ENCODE data around the gene SPATS2L. TPM values are rescaled to one million over a fixed set of nuclear protein-coding genes. Genes with fewer than 3 reads are reported as not detected.

The SPATS2L gene
- polyA plus RNA-seq, 1 of the 3 experiments (the other 2 are of a cell fraction) = 86.8 TPM

DNA sequence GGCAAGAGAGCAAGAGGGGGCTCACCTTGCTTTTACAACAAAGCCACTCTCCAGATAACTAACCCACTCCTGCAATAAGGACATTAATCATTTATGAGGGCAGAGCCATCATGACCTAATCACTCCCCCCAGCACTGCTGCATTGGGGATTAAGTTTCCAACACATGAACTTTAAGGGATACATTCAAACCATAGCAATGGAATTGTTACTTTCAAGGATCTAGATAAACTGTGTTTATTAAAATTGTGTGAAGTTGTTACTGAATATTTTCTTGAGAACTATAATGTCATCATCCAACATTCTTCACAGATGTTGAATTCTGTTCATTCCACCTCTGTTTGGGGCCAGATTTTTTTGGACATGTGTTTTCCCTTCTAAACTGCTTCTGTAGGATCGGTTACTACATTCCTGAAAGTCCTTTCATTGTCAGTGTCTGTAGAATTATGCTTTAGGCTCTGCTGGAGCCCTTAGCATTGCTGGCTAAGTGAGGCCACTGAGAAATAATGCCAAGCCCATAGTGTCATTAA is 50.4 kb downstream of the SPATS2L start:
- Histone ChIP-seq H3K27ac (ENCODE audit: low read depth in 2 of 2, low read length in 1 of 2) (peak overlapping the region in 1 of 2 experiments; percentile 36; a peak in 3 of 4 replicates), H3K9ac (no peak overlapping the region), H3K4me3 (ENCODE audit: low read depth in 2 of 2, low read length in 1 of 2) (no peak overlapping the region), H3K9me2 (no peaks in the 10 kb centered on the region), H3K9me3 (no peaks in the 10 kb centered on the region), H3K36me3 (replicated peaks in 1 of 2; ENCODE audit: control insufficient read depth in 1 of 2, insufficient read depth in 2 of 2, low read length in 1 of 2) (no peaks in the 10 kb centered on the region), H3K79me2 (ENCODE audit: insufficient read depth) (peaks cover 84% of the 10 kb centered on the region), H3K4me1 (ENCODE audit: control insufficient read depth in 1 of 2, insufficient read depth in 2 of 2, low read depth in 1 of 2, low read length in 1 of 2) (peaks cover 5 to 18% of the 10 kb centered on the region in 2 experiments; a peak in 3 of 4 replicates), H2AFZ (ENCODE audit: low read depth) (no peak overlapping the region), H3K4me2 (0 out of 2 replicates have a peak overlapping the region, but pooled peaks have one; percentile 10), H3F3A (replicated peaks; ENCODE audit: insufficient read depth) (peaks cover 4% of the 10 kb centered on the region), H3K27me3 (ENCODE audit: insufficient read depth) (no peaks in the 10 kb centered on the region), H4K20me1 (ENCODE audit: insufficient read depth) (peaks cover 19% of the 10 kb centered on the region)
- TF ChIP-seq GATA2 (CRISPR knock-in tag; IDR thresholded peaks at IDR 0.05) (no peak), MEF2A (IDR thresholded peaks at IDR 0.05; ENCODE audit: borderline replicate concordance, low read depth) (no peak), YY1 (IDR thresholded peaks at IDR 0.05; ENCODE audit: low read depth) (no peak), TEAD4 (IDR thresholded peaks at IDR 0.05; ENCODE audit: borderline replicate concordance, insufficient read depth) (no peak), POLR2AphosphoS5 (IDR thresholded peaks at IDR 0.05; ENCODE audit: low read depth, low read length) (no peak), ELF1 (IDR thresholded peaks at IDR 0.05) (no peak), RFX5 (IDR thresholded peaks at IDR 0.05; ENCODE audit: low read length) (no peak)
- TF ChIP-seq, protein P1, sequence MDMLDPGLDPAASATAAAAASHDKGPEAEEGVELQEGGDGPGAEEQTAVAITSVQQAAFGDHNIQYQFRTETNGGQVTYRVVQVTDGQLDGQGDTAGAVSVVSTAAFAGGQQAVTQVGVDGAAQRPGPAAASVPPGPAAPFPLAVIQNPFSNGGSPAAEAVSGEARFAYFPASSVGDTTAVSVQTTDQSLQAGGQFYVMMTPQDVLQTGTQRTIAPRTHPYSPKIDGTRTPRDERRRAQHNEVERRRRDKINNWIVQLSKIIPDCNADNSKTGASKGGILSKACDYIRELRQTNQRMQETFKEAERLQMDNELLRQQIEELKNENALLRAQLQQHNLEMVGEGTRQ (IDR thresholded peaks at IDR 0.05; ENCODE audit: borderline replicate concordance, low read depth, low read length) = no peak
- TF ChIP-seq, protein P2, sequence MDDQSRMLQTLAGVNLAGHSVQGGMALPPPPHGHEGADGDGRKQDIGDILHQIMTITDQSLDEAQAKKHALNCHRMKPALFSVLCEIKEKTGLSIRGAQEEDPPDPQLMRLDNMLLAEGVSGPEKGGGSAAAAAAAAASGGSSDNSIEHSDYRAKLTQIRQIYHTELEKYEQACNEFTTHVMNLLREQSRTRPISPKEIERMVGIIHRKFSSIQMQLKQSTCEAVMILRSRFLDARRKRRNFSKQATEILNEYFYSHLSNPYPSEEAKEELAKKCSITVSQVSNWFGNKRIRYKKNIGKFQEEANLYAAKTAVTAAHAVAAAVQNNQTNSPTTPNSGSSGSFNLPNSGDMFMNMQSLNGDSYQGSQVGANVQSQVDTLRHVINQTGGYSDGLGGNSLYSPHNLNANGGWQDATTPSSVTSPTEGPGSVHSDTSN (IDR thresholded peaks at IDR 0.05) = peak; percentile 62
- ChIA-PET POLR2A (no interaction called here), CTCF (no interaction called here)
- WGBS (ENCODE audit: low lambda C conversion rate) = 24% methylated on average over 1 of the region's 1 CpG
- no peak for DNase-seq

DNA sequence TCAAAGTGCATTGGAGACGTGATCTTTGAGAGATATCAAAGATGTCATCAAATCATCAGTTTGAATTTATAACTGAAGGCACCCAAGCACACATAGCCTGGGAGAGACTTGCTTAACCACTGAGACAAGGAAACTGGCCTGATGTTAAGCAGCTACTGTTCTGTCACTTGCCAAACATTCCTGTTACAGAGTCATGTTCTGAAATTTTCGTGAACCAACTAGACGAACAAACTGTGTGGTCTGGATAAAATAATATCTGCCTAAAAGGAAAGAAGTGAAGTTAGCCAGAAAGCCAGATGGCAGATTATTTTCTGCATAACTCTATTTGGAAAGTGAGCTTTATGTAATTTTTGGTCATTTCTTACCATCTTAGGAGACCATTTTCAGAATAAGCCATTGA is 51.4 kb downstream of the SPATS2L start:
- CTCF ChIA-PET = interaction anchor here (1.2 to 1.3 kb wide), 2 partner anchors 49 to 113 kb away, joined by 3 to 5 read pairs; no protein-coding TSS in a partner anchor
- H3K4me2 ChIP-seq = no peak overlapping the region
- TF ChIP-seq EZH2phosphoT487 (IDR thresholded peaks at IDR 0.05; ENCODE audit: borderline replicate concordance, low read depth) = no peak
- TF ChIP-seq RAD21 (IDR thresholded peaks at IDR 0.05; ENCODE audit: low read length) = no peak
- TF ChIP-seq RCOR1 (IDR thresholded peaks at IDR 0.05; ENCODE audit: low read length) = no peak
- TF ChIP-seq, protein P3, sequence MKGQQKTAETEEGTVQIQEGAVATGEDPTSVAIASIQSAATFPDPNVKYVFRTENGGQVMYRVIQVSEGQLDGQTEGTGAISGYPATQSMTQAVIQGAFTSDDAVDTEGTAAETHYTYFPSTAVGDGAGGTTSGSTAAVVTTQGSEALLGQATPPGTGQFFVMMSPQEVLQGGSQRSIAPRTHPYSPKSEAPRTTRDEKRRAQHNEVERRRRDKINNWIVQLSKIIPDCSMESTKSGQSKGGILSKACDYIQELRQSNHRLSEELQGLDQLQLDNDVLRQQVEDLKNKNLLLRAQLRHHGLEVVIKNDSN (IDR thresholded peaks at IDR 0.05; ENCODE audit: borderline replicate concordance, low read depth) = no peak
- TF ChIP-seq, protein P4, sequence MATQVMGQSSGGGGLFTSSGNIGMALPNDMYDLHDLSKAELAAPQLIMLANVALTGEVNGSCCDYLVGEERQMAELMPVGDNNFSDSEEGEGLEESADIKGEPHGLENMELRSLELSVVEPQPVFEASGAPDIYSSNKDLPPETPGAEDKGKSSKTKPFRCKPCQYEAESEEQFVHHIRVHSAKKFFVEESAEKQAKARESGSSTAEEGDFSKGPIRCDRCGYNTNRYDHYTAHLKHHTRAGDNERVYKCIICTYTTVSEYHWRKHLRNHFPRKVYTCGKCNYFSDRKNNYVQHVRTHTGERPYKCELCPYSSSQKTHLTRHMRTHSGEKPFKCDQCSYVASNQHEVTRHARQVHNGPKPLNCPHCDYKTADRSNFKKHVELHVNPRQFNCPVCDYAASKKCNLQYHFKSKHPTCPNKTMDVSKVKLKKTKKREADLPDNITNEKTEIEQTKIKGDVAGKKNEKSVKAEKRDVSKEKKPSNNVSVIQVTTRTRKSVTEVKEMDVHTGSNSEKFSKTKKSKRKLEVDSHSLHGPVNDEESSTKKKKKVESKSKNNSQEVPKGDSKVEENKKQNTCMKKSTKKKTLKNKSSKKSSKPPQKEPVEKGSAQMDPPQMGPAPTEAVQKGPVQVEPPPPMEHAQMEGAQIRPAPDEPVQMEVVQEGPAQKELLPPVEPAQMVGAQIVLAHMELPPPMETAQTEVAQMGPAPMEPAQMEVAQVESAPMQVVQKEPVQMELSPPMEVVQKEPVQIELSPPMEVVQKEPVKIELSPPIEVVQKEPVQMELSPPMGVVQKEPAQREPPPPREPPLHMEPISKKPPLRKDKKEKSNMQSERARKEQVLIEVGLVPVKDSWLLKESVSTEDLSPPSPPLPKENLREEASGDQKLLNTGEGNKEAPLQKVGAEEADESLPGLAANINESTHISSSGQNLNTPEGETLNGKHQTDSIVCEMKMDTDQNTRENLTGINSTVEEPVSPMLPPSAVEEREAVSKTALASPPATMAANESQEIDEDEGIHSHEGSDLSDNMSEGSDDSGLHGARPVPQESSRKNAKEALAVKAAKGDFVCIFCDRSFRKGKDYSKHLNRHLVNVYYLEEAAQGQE (IDR thresholded peaks at IDR 0.05; ENCODE audit: low read depth, low read length) = no peak
- TF ChIP-seq RXRA (IDR thresholded peaks at IDR 0.05; ENCODE audit: borderline replicate concordance, low read depth) = no peak
- TF ChIP-seq SMC3 (IDR thresholded peaks at IDR 0.05; ENCODE audit: low read depth, low read length) = no peak
- TF ChIP-seq FOXM1 (IDR thresholded peaks at IDR 0.05; ENCODE audit: low read depth) = no peak
- TF ChIP-seq, protein P2 (IDR thresholded peaks at IDR 0.05) = no peak
- no peak for TF ChIP-seq NFIC (IDR thresholded peaks at IDR 0.05; ENCODE audit: borderline replicate concordance)
- TF ChIP-seq FOXJ3 (CRISPR knock-in tag; IDR thresholded peaks at IDR 0.05) = no peak
- no peak for TF ChIP-seq EP300 (IDR thresholded peaks at IDR 0.05; ENCODE audit: borderline replicate concordance in 1 of 2, low read depth in 1 of 2, low read length in 1 of 2)
- no peak for TF ChIP-seq YY1 (IDR thresholded peaks at IDR 0.05; ENCODE audit: low read depth)
- no peak for TF ChIP-seq CHD2 (IDR thresholded peaks at IDR 0.05; ENCODE audit: low read length, partially characterized antibody)

More for the DNA sequence above, 51.4 kb downstream of the SPATS2L start:
- H3F3A ChIP-seq (replicated peaks; ENCODE audit: insufficient read depth) = peaks cover 4% of the 10 kb centered on the region
- H3K9ac ChIP-seq = no peak overlapping the region
- H3K27ac ChIP-seq (ENCODE audit: low read depth in 2 of 2, low read length in 1 of 2) = peak overlapping the region; percentile 36 to 55; a peak in 3 of 4 replicates
- no peak overlapping the region for H2AFZ ChIP-seq (ENCODE audit: low read depth)
- no peaks in the 10 kb centered on the region for H3K9me3 ChIP-seq
- peaks cover 86% of the 10 kb centered on the region for H3K79me2 ChIP-seq (ENCODE audit: insufficient read depth)
- 88% methylated on average over 3 of the region's 3 CpGs for whole genome bisulfite sequencing (ENCODE audit: low lambda C conversion rate)
- H4K20me1 ChIP-seq (ENCODE audit: insufficient read depth) = peaks cover 14% of the 10 kb centered on the region
- H3K4me3 ChIP-seq (ENCODE audit: low read depth in 2 of 2, low read length in 1 of 2) = no peak overlapping the region
- POLR2A ChIA-PET = no interaction called here
- H3K36me3 ChIP-seq (replicated peaks in 1 of 2; ENCODE audit: control insufficient read depth in 1 of 2, insufficient read depth in 2 of 2, low read length in 1 of 2) = no peaks in the 10 kb centered on the region
- no peaks in the 10 kb centered on the region for H3K27me3 ChIP-seq (ENCODE audit: insufficient read depth)
- H3K4me1 ChIP-seq (ENCODE audit: control insufficient read depth in 1 of 2, insufficient read depth in 2 of 2, low read depth in 1 of 2, low read length in 1 of 2) = peaks cover 7 to 13% of the 10 kb centered on the region in 2 experiments; a peak in 3 of 4 replicates
- H3K9me2 ChIP-seq = no peaks in the 10 kb centered on the region
- no peak for DNase-seq
